NCI-H128 (cell line): ENCODE results near the gene NR5A2.

Experiments used
- DNase-seq: peaks from one replicate; lab custom pipeline; 2025; ENCODE audit not compliant: unreplicated experiment; lab: John Stamatoyannopoulos, UW

NR5A2 gene

GRCh38 chr1:200194477-200194876 is 167.0 kb downstream of the NR5A2 start:
- no peak for DNase-seq

- DNase-seq, result no peak
Measured at GRCh38 chr1:200198236-200198635, 170.7 kb downstream of the NR5A2 start.

- no peak for DNase-seq
Measured at GRCh38 chr1:200205216-200205995, 177.9 kb downstream of the NR5A2 start.

- no peak for DNase-seq
Measured at GRCh38 chr1:200206340-200206739, 178.8 kb downstream of the NR5A2 start.

GRCh38 chr1:200206761-200207160 is 179.3 kb downstream of the NR5A2 start:
- DNase-seq, result no peak

- no peak for DNase-seq
Measured at GRCh38 chr1:200207711-200208126, 180.2 kb downstream of the NR5A2 start.

- DNase-seq, result no peak
Measured at GRCh38 chr1:200211157-200211556, 183.6 kb downstream of the NR5A2 start.

GRCh38 chr1:200213392-200213791 is 185.9 kb downstream of the NR5A2 start:
- DNase-seq, result no peak

- no peak for DNase-seq
Measured at GRCh38 chr1:200213921-200214320, 186.4 kb downstream of the NR5A2 start.

- no peak for DNase-seq
Measured at GRCh38 chr1:200215350-200215749, 187.8 kb downstream of the NR5A2 start.

- DNase-seq, result no peak
Measured at GRCh38 chr1:200217703-200218102, 190.2 kb downstream of the NR5A2 start.

GRCh38 chr1:200221614-200222282 is 194.2 kb downstream of the NR5A2 start:
- no peak for DNase-seq

GRCh38 chr1:200223207-200223606 is 195.7 kb downstream of the NR5A2 start:
- DNase-seq, result no peak

- DNase-seq, result no peak
Measured at GRCh38 chr1:200223613-200224012, 196.1 kb downstream of the NR5A2 start.

GRCh38 chr1:200224315-200224714 is 196.8 kb downstream of the NR5A2 start:
- DNase-seq, result no peak

- DNase-seq, result no peak
Measured at GRCh38 chr1:200226268-200226968, 198.9 kb downstream of the NR5A2 start.

GRCh38 chr1:200226969-200227303 is 199.4 kb downstream of the NR5A2 start:
- no peak for DNase-seq
